Lung (tissue), 12 donors: ENCODE results near the gene USF2. TPM values are rescaled to one million over a fixed set of nuclear protein-coding genes. Genes with fewer than 3 reads are reported as not detected.

Experiments used
- ATAC-seq: fragments of 200-7000 bp; cut with Tn5 transposase; one replicate; pipeline ENCODE4 v1.9.1; 2020; ENCODE audit warnings: moderate number of reproducible peaks; ENCODE audit not compliant: insufficient read depth, low FRiP score
- DNase-seq, 3 donors: peaks; one replicate each; pipeline ENCODE4 v3.0.0-alpha.2; 2013 to 2017
- H3K27ac ChIP-seq, 2 donors: one replicate each; pipeline ENCODE4 v1.5.1; 2013; ENCODE audit warnings: mild to moderate bottlenecking in 2 of 2, moderate library complexity in 2 of 2, control low read depth in 1 of 2, inconsistent platforms in 1 of 2, low read depth in 1 of 2, low read length in 1 of 2
- H3K27me3 ChIP-seq, 3 donors: one replicate each; pipeline ENCODE4 v1.5.1; 2013; ENCODE audit warnings: low read length in 2 of 3; ENCODE audit not compliant: control insufficient read depth in 3 of 3, insufficient read depth in 3 of 3
- H3K36me3 ChIP-seq, 4 donors: one replicate each; pipeline ENCODE4 v1.5.1; 2013; ENCODE audit warnings: low read length in 4 of 4, mild to moderate bottlenecking in 1 of 4, moderate library complexity in 1 of 4; ENCODE audit not compliant: control insufficient read depth in 4 of 4, insufficient read depth in 4 of 4
- H3K4me1 ChIP-seq, 5 donors: one replicate each; pipeline ENCODE4 v1.5.1; 2013; ENCODE audit warnings: low read length in 5 of 5, mild to moderate bottlenecking in 2 of 5, moderate library complexity in 1 of 5; ENCODE audit not compliant: control insufficient read depth in 5 of 5, insufficient read depth in 5 of 5
- H3K4me3 ChIP-seq: one replicate; pipeline ENCODE4 v1.5.1; 2013; ENCODE audit warnings: mild to moderate bottlenecking, control low read depth, moderate library complexity
- H3K9ac ChIP-seq, 2 donors: one replicate each; pipeline ENCODE4 v1.5.1; 2013; ENCODE audit warnings: low read length in 2 of 2, control low read depth in 1 of 2; ENCODE audit not compliant: insufficient read depth in 1 of 2
- H3K9me3 ChIP-seq, 4 donors: one replicate each; pipeline ENCODE4 v1.5.1; 2013; ENCODE audit warnings: low read length in 3 of 4, mild to moderate bottlenecking in 1 of 4, moderate library complexity in 1 of 4; ENCODE audit not compliant: control insufficient read depth in 4 of 4, insufficient read depth in 3 of 4
- WGBS, 2 donors: extraction: QIAGEN DNeasy Blood & Tissue Kit; methylation state at CpG; one replicate each; pipeline ENCODE4 v1.1.7; 2013; 5-methylcytosine and 5-hydroxymethylcytosine counted together
- polyA plus RNA-seq, 2 donors: library from polyadenylated mRNA; stranded (reverse); fragments of 200-250 nt; gene quantifications; one replicate each; pipeline ENCODE4 v1.2.1, GENCODE V29; 2013
- total RNA-seq, 2 donors: library from RNA; depleted of rRNA in 1 of 2; stranded (reverse); fragments of >200 nt in 1 of 2; gene quantifications; one replicate each; pipeline ENCODE4 v1.2.1, GENCODE V29; 2014 to 2021
- TF ChIP-seq, protein P1 (sequence below): IDR thresholded peaks from 2 replicates; pipeline ENCODE4 v1.5.1; 2012; ENCODE audit warnings: mild to moderate bottlenecking; ENCODE audit errors: control extremely low read depth, extremely low read depth
- donor health status: control.
- donor health status: control.
- donor health status: Bipolar disorder and iron deficiency.
- donor health status: healthy.
- donor health status: DM: yes; HTN: yes; CAD: no.

The USF2 gene
- total and polyA plus RNA-seq, 4 donors: 74.9 to 163 (median 133) TPM

DNA sequence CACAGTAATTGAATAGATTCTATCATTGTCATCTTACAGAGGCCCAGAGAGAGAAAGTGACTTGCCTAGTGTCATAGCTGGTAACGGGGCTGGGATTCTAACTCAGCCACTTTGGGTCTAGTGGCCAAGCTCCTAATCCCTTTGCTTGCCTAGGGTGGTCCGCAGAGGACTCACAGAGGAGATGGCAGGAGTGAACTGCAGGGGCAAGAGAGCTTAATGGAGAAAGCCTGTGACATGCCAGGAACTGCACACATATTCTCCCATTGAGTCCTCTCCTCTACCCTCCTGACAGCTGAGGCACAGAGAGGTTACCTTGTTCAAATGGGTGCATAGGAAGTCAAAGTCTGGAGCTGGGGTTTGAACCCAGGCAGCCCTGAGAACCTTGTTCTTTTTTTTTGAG, 17.3 kb upstream of the USF2 start:
- WGBS, 2 donors: 90 to 92% methylated on average over 2 of the region's 2 CpGs
- Histone ChIP-seq H3K27me3 (peaks cover 0 to 22% (median 14%) of the 10 kb centered on the region in 3 donors), H3K36me3 (peaks cover 0 to 8% (median 0%) of the 10 kb centered on the region in 4 donors), H3K4me1 (peaks cover 0 to 12% (median 0%) of the 10 kb centered on the region in 5 donors), H3K4me3 (no peak overlapping the region), H3K27ac (no peak overlapping the region), H3K9ac (no peak overlapping the region), H3K9me3 (no peaks in the 10 kb centered on the region)
- ATAC-seq (no peak), DNase-seq (no peak)
- TF ChIP-seq, protein P1, sequence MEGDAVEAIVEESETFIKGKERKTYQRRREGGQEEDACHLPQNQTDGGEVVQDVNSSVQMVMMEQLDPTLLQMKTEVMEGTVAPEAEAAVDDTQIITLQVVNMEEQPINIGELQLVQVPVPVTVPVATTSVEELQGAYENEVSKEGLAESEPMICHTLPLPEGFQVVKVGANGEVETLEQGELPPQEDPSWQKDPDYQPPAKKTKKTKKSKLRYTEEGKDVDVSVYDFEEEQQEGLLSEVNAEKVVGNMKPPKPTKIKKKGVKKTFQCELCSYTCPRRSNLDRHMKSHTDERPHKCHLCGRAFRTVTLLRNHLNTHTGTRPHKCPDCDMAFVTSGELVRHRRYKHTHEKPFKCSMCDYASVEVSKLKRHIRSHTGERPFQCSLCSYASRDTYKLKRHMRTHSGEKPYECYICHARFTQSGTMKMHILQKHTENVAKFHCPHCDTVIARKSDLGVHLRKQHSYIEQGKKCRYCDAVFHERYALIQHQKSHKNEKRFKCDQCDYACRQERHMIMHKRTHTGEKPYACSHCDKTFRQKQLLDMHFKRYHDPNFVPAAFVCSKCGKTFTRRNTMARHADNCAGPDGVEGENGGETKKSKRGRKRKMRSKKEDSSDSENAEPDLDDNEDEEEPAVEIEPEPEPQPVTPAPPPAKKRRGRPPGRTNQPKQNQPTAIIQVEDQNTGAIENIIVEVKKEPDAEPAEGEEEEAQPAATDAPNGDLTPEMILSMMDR: no peak

DNA sequence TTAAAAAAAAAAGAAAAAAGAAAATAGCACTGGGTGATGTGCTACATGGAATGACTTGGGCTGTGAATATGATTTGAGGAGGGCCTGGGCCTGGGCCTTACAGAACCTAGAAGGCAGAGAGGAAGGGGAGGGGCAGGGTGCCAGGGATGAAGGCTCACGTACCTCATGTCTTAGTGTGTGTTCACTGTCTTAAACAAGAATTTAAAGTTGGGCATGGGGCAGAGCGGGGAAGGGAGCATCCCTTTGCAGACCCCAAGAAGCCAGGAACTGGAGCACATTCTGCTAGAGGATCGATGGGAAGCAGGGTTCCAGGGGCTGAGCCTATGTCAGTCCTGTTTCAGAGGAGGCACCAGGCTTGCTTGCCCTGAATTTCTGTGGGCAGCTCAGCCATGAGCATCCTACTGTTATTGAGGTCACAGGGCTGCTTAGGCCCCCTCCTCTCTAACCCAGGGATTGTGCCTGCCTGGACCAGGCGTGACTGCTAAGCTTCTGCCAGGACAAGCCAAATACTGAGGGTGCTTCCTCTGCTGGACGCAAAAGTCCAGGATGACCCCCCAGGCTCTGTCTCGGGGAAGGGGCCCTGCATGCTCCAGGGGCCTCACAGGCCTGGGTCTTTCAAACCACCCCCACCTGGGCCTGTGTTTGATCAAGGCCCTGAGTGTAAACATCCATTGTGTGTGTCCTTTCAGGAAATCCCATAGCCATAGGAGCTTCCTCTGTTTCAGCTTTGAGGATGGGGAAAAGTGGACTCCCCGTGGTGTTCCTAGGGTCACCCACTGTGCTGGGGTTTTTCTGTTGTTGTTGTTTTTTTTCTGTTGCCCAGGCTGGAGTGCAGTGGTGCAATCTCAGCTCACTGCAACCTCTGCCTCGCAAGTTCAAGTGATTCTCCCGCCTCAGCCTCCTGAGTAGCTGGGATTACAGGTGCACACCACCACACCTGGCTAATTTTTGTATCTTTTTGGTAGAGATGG, 15.2 kb upstream of the USF2 start:
- WGBS, 2 donors: 74 to 76% methylated on average over 9 of the region's 9 CpGs
- no peak overlapping the region for H3K9ac ChIP-seq
- H3K36me3 ChIP-seq: peaks cover 0 to 8% (median 0%) of the 10 kb centered on the region in 4 donors
- H3K27ac ChIP-seq: peak overlapping the region in 1 of 2 donors; percentile 54
- H3K9me3 ChIP-seq: no peaks in the 10 kb centered on the region
- no peak for ATAC-seq
- H3K4me3 ChIP-seq: no peak overlapping the region
- H3K4me1 ChIP-seq: peaks cover 0 to 16% (median 0%) of the 10 kb centered on the region in 5 donors
- TF ChIP-seq, protein P1: no peak
- peaks cover 0 to 14% (median 8%) of the 10 kb centered on the region in 3 donors for H3K27me3 ChIP-seq
- DNase-seq: no peak

- 81 to 87% methylated on average over 17 of the region's 17 CpGs for WGBS, 2 donors
- H3K9ac ChIP-seq: no peak overlapping the region
- DNase-seq (no peak), ATAC-seq (no peak)
- H3K9me3 ChIP-seq: no peaks in the 10 kb centered on the region
- peak overlapping the region; percentile 1 to 30 for H3K27ac ChIP-seq
- peaks cover 0 to 12% (median 0%) of the 10 kb centered on the region in 5 donors for H3K4me1 ChIP-seq
- H3K36me3 ChIP-seq: peaks cover 0 to 8% (median 0%) of the 10 kb centered on the region in 4 donors
- peaks cover 0 to 7% (median 5%) of the 10 kb centered on the region in 3 donors for H3K27me3 ChIP-seq
- TF ChIP-seq, protein P1: no peak
- H3K4me3 ChIP-seq: no peak overlapping the region
Measured at GRCh38 chr19:35254341-35255297, 14.1 kb upstream of the USF2 start.
